GM12878 (cell line): ENCODE data around the gene DUSP22. TPM values are rescaled to one million over a fixed set of nuclear protein-coding genes. Genes with fewer than 3 reads are reported as not detected.

Source experiments
- ATAC-seq: fragments of 200-7000 bp; cut with Tn5 transposase; 3 replicates; pipeline ENCODE4 v1.9.1; 2020; ENCODE audit warnings: mild to moderate bottlenecking, moderate library complexity
- BruUV-seq: library from RNA; stranded (reverse); fragments of 400-500 nt; replicated peaks from 2 replicates; lab custom pipeline; 2021; lab: Mats Ljungman, UMichigan
- CTCF ChIA-PET: fragments of 300-600 bp; sonication (Branson Sonifier 250); formaldehyde crosslinking; extraction: SDS; loops from one replicate; lab custom pipeline; 2021; ENCODE audit warnings: inconsistent platforms; lab: Yijun Ruan, JAX
- POLR2A ChIA-PET: fragments of 350-600 bp; formaldehyde crosslinking; extraction: SDS; loops from one replicate; lab custom pipeline; 2021; ENCODE audit warnings: inconsistent platforms; lab: Charles Lee
- RAD21 ChIA-PET: fragments of 300-600 bp; sonication (Branson Sonifier 250); formaldehyde crosslinking; loops from one replicate; lab custom pipeline; 2023; ENCODE audit warnings: antibody characterized with exemption; ENCODE audit not compliant: unreplicated experiment; lab: Charles Lee
- SMC1A ChIA-PET: fragments of 300-600 bp; sonication (Branson Sonifier 250); formaldehyde crosslinking; loops from one replicate; lab custom pipeline; 2023; ENCODE audit not compliant: unreplicated experiment, uncharacterized antibody; lab: Charles Lee
- DNase-seq: peaks from one replicate; pipeline ENCODE4 v3.0.0-alpha.2; 2011; ENCODE audit warnings: low read depth, low spot score
- FAIRE-seq: peaks from 3 replicates; lab custom pipeline; 2011; peaks lifted over from hg19 to GRCh38; lab: Jason Lieb, UNC
- H2AFZ ChIP-seq: 2 replicates; pipeline ENCODE4 v1.6.0; 2011; ENCODE audit warnings: low read depth, low read length, control low read depth; ENCODE audit not compliant: control insufficient read depth
- H3K27ac ChIP-seq: 2 replicates; pipeline ENCODE4 v1.5.1; 2011; ENCODE audit warnings: control low read depth; ENCODE audit not compliant: control insufficient read depth, insufficient read depth
- H3K27me3 ChIP-seq, 2 experiments: replicated peaks in 1 of 2; 2 replicates each; pipeline versions ENCODE4 v1.6.0 to v1.6.1; 2011; ENCODE audit warnings: low read length in 1 of 2; ENCODE audit not compliant: control insufficient read depth in 2 of 2, insufficient read depth in 2 of 2
- H3K36me3 ChIP-seq, 2 experiments: 2 replicates each; pipeline ENCODE4 v1.5.1; 2011; ENCODE audit warnings: low read length in 1 of 2; ENCODE audit not compliant: control insufficient read depth in 2 of 2, insufficient read depth in 2 of 2
- H3K4me1 ChIP-seq: 2 replicates; pipeline ENCODE4 v1.6.1; 2011; ENCODE audit warnings: mild to moderate bottlenecking, low read length, moderate library complexity, mixed read lengths; ENCODE audit not compliant: control insufficient read depth, insufficient read depth
- H3K4me2 ChIP-seq: 2 replicates; pipeline ENCODE4 v1.6.0; 2011; ENCODE audit warnings: control low read depth; ENCODE audit not compliant: control insufficient read depth, insufficient read depth
- H3K4me3 ChIP-seq: fragments of 200-600 bp; sonication (generic); 2 replicates; pipeline ENCODE4 v1.5.1; 2016
- H3K79me2 ChIP-seq: 2 replicates; pipeline ENCODE4 v1.6.0; 2011; ENCODE audit warnings: low read length; ENCODE audit not compliant: control insufficient read depth, insufficient read depth
- H3K9ac ChIP-seq: 2 replicates; pipeline ENCODE4 v1.8.0; 2011; ENCODE audit warnings: low read length, control low read depth, mixed read lengths; ENCODE audit not compliant: control insufficient read depth, insufficient read depth
- H3K9me3 ChIP-seq: replicated peaks from 3 replicates; pipeline ENCODE4 v1.5.1; 2011; ENCODE audit warnings: mild to moderate bottlenecking, low read length; ENCODE audit not compliant: control insufficient read depth, insufficient read depth
- H4K20me1 ChIP-seq: 2 replicates; pipeline ENCODE4 v1.6.0; 2011; ENCODE audit not compliant: control insufficient read depth, insufficient read depth
- ATF7 ChIP-seq: fragments of 450-650 bp; IDR thresholded peaks from 2 replicates; pipeline ENCODE4 v1.6.1; 2016; ENCODE audit warnings: low read depth, mild to moderate bottlenecking
- BCL11A ChIP-seq: IDR thresholded peaks from 2 replicates; pipeline ENCODE4 v1.6.1; 2011; ENCODE audit warnings: low read depth, low read length
- NR2C1 ChIP-seq: fragments of 450-650 bp; IDR thresholded peaks from 2 replicates; pipeline ENCODE4 v1.6.1; 2017; ENCODE audit warnings: antibody characterized with exemption, mild to moderate bottlenecking, moderate library complexity
- WGBS: methylation state at CpG from one replicate; pipeline ENCODE4 v1.1.6; 2016; ENCODE audit warnings: low lambda C conversion rate; ENCODE audit not compliant: insufficient replicate concordance, insufficient coverage; ENCODE audit errors: missing lambda C conversion rate; 5-methylcytosine and 5-hydroxymethylcytosine counted together
- in situ Hi-C: fragments of 300-500 bp; cut with MboI; formaldehyde crosslinking; loops from 9 replicates; pipeline ENCODE4 v1.14.3; 2018; ENCODE audit warnings: mixed read lengths
- intact Hi-C: fragments of 100-400 bp; cut with micrococcal nuclease; formaldehyde crosslinking; loops from one replicate; pipeline ENCODE4 v1.14.2; 2022; ENCODE audit not compliant: unreplicated experiment
- polyA plus RNA-seq, 11 experiments: library from polyadenylated mRNA; depleted of rRNA in 4 of 11; unstranded in 6 of 11; stranded (reverse) in 5 of 11; fragments of >200 nt; fragmentation: Nextera tagmentation in 4 of 11; fragmentation: Illumina TruSeq in 1 of 11; extraction: Ambion mirVana in 4 of 11; extraction: Trizol in 1 of 11; gene quantifications; 1 replicate in 1 of 11; 2 replicates in 10 of 11; pipeline versions ENCODE4 v1.2.1 to v1.2.3, GENCODE V29; 2011 to 2016; ENCODE audit warnings: inconsistent platforms in 2 of 11, missing spikeins in 2 of 11, low read depth in 1 of 11
- total RNA-seq, 4 experiments: library from RNA; depleted of rRNA in 3 of 4; stranded (reverse); fragments of >200 nt in 3 of 4; fragmentation: Illumina TruSeq in 1 of 4; extraction: Trizol in 1 of 4; gene quantifications; 2 replicates each; pipeline versions ENCODE4 v1.2.1 to v1.2.3, GENCODE V29; 2013 to 2021
- TF ChIP-seq, protein P1 (sequence below): fragments of 450-650 bp; IDR thresholded peaks from 2 replicates; pipeline ENCODE4 v1.6.1; 2016; ENCODE audit warnings: mild to moderate bottlenecking

Gene DUSP22
- total and polyA plus RNA-seq, 10 of the 15 experiments (the other 5 are each of a cell fraction or from before 2014, with no cell fraction given), result 78.9 to 156 (median 107) TPM

DNA sequence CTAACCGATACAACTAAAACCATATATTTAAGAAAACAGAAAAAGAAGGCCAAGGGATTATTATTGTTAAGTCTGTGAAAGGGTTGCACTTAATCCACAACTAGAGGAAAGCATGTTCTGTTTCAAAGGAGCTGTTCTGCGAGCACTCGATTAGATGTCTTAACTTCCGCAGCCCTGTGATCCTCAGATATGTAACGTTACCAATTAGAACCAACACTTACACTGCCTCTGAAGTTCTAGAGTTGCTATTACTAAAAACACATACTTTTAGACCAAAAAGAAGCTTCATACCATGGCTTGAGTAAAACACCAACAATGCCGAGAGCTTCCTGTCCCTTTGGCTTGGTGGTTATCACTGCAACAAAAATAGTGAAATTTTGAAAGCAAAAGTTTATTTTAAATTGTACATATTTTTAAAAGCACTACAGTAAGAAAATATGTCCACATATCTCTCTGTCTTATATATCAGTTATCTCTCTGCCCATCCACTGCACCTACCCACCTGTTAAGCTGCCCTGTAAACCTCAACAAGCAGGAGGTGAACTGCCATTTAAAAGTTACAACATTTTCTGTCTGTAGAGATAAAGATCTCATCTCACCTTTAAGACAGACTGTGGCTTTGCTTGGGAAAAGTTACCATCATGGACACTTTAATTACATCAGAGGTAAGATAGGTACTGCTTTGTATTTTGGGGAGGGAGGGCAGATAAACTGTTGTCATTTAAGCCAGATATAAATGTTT lies 7.1 kb upstream of the DUSP22 start:
- ChIA-PET SMC1A (interaction anchor here (0.9 to 9.2 kb wide), 20 partner anchors 9 to 309 kb away, joined by 3 to 162 read pairs (median 6); no protein-coding TSS in a partner anchor), POLR2A (interaction anchor here (1.0 to 3.8 kb wide), 14 partner anchors 14 to 57 kb away, joined by 3 to 39 read pairs (median 10); no protein-coding TSS in a partner anchor), CTCF (interaction anchor here (0.9 to 3.1 kb wide), 13 partner anchors 12 to 96 kb away, joined by 3 to 20 read pairs (median 5); no protein-coding TSS in a partner anchor), RAD21 (interaction anchor here (0.9 to 4.4 kb wide), 17 partner anchors 8 to 80 kb away, joined by 3 to 49 read pairs (median 10); no protein-coding TSS in a partner anchor)
- Histone ChIP-seq H3K4me3 (no peak overlapping the region), H3K4me2 (no peak overlapping the region), H2AFZ (no peak overlapping the region), H3K27ac (no peak overlapping the region), H3K36me3 (no peaks in the 10 kb centered on the region), H3K9me3 (no peaks in the 10 kb centered on the region), H3K79me2 (peaks cover 2% of the 10 kb centered on the region), H3K4me1 (peaks cover 44% of the 10 kb centered on the region), H3K9ac (no peak overlapping the region), H3K27me3 (no peaks in the 10 kb centered on the region), H4K20me1 (no peaks in the 10 kb centered on the region)
- in situ Hi-C loops (no loop called here), intact Hi-C loops (no loop called here)
- FAIRE-seq (no peak), ATAC-seq (no peak), DNase-seq (no peak)
- WGBS, result 94% methylated on average over 6 of the region's 6 CpGs
- no TSS peak for BruUV-seq
- TF ChIP-seq, protein P1, sequence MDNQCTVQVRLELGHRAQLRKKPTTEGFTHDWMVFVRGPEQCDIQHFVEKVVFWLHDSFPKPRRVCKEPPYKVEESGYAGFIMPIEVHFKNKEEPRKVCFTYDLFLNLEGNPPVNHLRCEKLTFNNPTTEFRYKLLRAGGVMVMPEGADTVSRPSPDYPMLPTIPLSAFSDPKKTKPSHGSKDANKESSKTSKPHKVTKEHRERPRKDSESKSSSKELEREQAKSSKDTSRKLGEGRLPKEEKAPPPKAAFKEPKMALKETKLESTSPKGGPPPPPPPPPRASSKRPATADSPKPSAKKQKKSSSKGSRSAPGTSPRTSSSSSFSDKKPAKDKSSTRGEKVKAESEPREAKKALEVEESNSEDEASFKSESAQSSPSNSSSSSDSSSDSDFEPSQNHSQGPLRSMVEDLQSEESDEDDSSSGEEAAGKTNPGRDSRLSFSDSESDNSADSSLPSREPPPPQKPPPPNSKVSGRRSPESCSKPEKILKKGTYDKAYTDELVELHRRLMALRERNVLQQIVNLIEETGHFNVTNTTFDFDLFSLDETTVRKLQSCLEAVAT, result 0 out of 2 replicates have a peak, but pooled peaks have one; percentile 41
- TF ChIP-seq BCL11A, result no peak
- TF ChIP-seq ATF7, result 0 out of 2 replicates have a peak, but pooled peaks have one; percentile 13
- TF ChIP-seq NR2C1, result no peak
